ENCODE results near the gene DAB1.

Gene DAB1

GRCh38 chr1:57209495-57209894 is 214.4 kb downstream of the DAB1 start:
- H3K9me3 Mint-ChIP-seq: no peaks in the 10 kb centered on the region
- H3K4me3 Mint-ChIP-seq: no peak overlapping the region
- no peaks in the 10 kb centered on the region for H3K36me3 Mint-ChIP-seq (ENCODE audit: insufficient read depth)
- no peaks in the 10 kb centered on the region for H3K27me3 Mint-ChIP-seq
- no peaks in the 10 kb centered on the region for H3K4me1 Mint-ChIP-seq
- H3K27ac Mint-ChIP-seq (ENCODE audit: low read depth): no peak overlapping the region
- DNase-seq (ENCODE audit: low spot score in 2 of 2) (no peak), ATAC-seq (replicated peaks; ENCODE audit: extremely low read depth, poor library complexity, severe bottlenecking) (no peak)

- DNase-seq (ENCODE audit: low spot score in 2 of 2): no peak
- Mint-ChIP-seq H3K4me1 (no peaks in the 10 kb centered on the region), H3K4me3 (no peak overlapping the region), H3K27me3 (no peaks in the 10 kb centered on the region), H3K27ac (ENCODE audit: low read depth) (no peak overlapping the region), H3K9me3 (no peaks in the 10 kb centered on the region), H3K36me3 (ENCODE audit: insufficient read depth) (no peaks in the 10 kb centered on the region)
- ATAC-seq (replicated peaks; ENCODE audit: extremely low read depth, poor library complexity, severe bottlenecking): no peak
Measured at GRCh38 chr1:57208741-57209302, 215.0 kb downstream of the DAB1 start.

- Mint-ChIP-seq H3K9me3 (no peaks in the 10 kb centered on the region), H3K36me3 (ENCODE audit: insufficient read depth) (no peaks in the 10 kb centered on the region), H3K27me3 (no peaks in the 10 kb centered on the region), H3K4me3 (no peak overlapping the region), H3K4me1 (no peaks in the 10 kb centered on the region), H3K27ac (ENCODE audit: low read depth) (no peak overlapping the region)
- ATAC-seq (replicated peaks; ENCODE audit: extremely low read depth, poor library complexity, severe bottlenecking) (no peak), DNase-seq (ENCODE audit: low spot score in 2 of 2) (no peak)
Measured at GRCh38 chr1:57206038-57206437, 217.8 kb downstream of the DAB1 start.

DNA sequence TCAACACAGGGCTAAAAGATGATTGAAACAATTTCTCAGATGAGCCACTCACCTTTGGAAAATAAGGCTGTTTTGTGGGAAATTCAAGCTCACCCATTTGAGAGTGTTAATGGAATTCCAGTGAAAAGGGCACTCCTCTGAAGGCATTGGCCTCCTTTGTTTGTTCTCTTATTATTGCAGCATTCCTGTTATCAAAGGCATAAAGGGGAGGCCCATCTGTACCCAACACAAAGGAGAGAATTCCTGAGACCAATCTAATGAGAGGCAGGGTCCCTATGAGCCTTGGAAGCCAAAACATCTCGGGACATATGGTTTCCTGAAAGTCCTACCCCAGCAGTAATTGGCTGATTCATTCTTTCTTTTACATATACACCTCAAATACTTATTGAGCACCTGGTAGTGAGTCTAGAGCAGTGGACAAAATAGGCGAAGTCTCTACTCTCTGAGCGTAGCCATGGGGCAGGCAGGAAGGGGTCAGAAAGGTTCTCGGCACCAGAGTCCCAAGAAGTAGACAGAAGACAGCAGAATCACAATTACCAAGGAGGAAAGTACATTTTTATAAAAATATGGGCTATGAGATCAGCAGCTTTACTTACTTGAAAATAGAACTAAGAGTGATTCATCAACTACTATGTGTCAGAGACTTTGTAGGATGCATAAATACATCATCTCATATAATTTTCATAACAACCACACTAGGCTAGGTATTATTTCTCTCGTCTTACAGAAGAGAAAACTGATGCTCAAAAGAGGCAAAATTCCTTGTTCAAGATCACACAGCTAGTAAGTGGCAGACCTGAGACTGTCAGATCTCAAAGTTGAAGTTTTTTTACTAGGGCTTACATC is 218.7 kb downstream of the DAB1 start:
- Mint-ChIP-seq H3K27ac (ENCODE audit: low read depth) (no peak overlapping the region), H3K9me3 (no peaks in the 10 kb centered on the region), H3K4me3 (no peak overlapping the region), H3K4me1 (no peaks in the 10 kb centered on the region), H3K36me3 (ENCODE audit: insufficient read depth) (no peaks in the 10 kb centered on the region), H3K27me3 (no peaks in the 10 kb centered on the region)
- DNase-seq (ENCODE audit: low spot score in 2 of 2) (no peak), ATAC-seq (replicated peaks; ENCODE audit: extremely low read depth, poor library complexity, severe bottlenecking) (no peak)

- H3K4me1 Mint-ChIP-seq: no peaks in the 10 kb centered on the region
- H3K4me3 Mint-ChIP-seq: no peak overlapping the region
- no peak for DNase-seq (ENCODE audit: low spot score in 2 of 2)
- no peaks in the 10 kb centered on the region for H3K27me3 Mint-ChIP-seq
- ATAC-seq (replicated peaks; ENCODE audit: extremely low read depth, poor library complexity, severe bottlenecking): no peak
- no peak overlapping the region for H3K27ac Mint-ChIP-seq (ENCODE audit: low read depth)
- no peaks in the 10 kb centered on the region for H3K9me3 Mint-ChIP-seq
- no peaks in the 10 kb centered on the region for H3K36me3 Mint-ChIP-seq (ENCODE audit: insufficient read depth)
Measured at GRCh38 chr1:57204091-57204490, 219.8 kb downstream of the DAB1 start.

DNA sequence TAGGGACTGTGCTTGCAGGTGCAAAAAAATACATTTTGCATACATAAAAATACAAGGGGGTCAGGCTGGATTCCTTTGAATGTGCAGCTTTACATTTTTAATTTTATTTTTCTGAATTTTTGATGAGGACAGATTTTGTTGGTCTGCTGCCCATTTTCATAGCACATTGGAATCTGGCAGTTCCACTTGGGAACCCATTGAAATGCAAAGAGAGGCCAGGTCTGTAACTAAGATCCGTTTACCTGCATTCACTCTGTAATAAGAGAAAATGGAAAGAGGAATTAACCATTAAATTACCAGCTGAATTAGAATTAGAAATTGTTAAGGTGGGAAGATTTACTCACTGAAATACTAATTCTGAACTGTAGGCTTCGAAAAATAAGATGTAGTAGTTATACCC is 221.6 kb downstream of the DAB1 start:
- no peak overlapping the region for H3K4me3 Mint-ChIP-seq
- no peak for DNase-seq (ENCODE audit: low spot score in 2 of 2)
- no peaks in the 10 kb centered on the region for H3K27me3 Mint-ChIP-seq

DNA sequence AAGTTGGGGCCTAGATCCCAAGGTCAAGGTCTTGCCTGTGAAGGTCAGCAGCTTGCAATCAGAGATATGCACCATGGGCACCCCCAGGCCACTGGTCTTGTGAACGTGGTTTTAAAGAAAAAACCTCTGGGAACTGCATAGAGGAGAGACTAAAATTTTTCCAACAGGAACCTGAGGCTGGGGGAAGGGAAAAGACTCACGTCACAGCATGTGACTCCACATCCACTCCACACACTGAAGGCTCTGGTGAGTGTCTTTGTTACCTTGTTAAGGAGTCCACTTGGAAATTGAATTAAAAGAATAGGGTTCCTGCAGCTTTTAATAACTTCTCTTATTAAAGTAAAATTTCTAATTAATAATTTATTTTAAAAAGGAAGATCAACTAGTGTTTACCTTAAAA is 224.9 kb downstream of the DAB1 start:
- Mint-ChIP-seq H3K27me3 (peaks cover 18% of the 10 kb centered on the region), H3K27ac (ENCODE audit: low read depth) (no peak overlapping the region), H3K4me1 (no peaks in the 10 kb centered on the region), H3K9me3 (no peaks in the 10 kb centered on the region), H3K4me3 (no peak overlapping the region), H3K36me3 (ENCODE audit: insufficient read depth) (no peaks in the 10 kb centered on the region)
- ATAC-seq (replicated peaks; ENCODE audit: extremely low read depth, poor library complexity, severe bottlenecking) (no peak), DNase-seq (ENCODE audit: low spot score in 2 of 2) (no peak)

More for the DNA sequence above, 221.6 kb downstream of the DAB1 start:
- H3K4me1 Mint-ChIP-seq: no peaks in the 10 kb centered on the region
- ATAC-seq (replicated peaks; ENCODE audit: extremely low read depth, poor library complexity, severe bottlenecking): no peak
- no peaks in the 10 kb centered on the region for H3K36me3 Mint-ChIP-seq (ENCODE audit: insufficient read depth)
- H3K9me3 Mint-ChIP-seq: no peaks in the 10 kb centered on the region
- no peak overlapping the region for H3K27ac Mint-ChIP-seq (ENCODE audit: low read depth)

DNA sequence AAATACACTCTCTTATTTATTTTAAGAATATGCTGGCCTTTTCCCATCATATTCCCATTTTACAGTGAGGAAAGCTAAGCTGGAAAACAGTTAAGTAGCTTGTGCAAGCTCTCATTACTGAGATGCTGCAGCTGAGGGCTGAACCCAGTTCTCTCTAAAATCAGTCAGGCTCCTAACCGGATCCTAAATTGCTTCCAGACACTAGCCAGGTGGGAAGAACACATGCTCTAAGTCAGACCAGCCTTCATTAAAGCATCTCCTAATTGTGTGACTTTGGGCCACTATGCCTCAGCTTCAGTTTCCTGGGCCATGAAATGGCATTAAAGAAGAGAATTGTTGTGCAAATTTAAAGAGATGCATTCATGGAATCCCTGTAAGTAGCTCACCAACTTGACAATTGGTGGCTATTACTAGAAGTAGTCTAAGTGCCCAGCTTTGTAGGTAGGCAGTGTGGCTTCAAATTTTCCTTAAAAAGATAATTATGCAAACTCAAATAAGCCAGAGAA is 228.4 kb downstream of the DAB1 start:
- Mint-ChIP-seq H3K27ac (ENCODE audit: low read depth) (no peak overlapping the region), H3K9me3 (no peaks in the 10 kb centered on the region), H3K4me1 (no peaks in the 10 kb centered on the region), H3K36me3 (ENCODE audit: insufficient read depth) (no peaks in the 10 kb centered on the region), H3K4me3 (no peak overlapping the region), H3K27me3 (peaks cover 18% of the 10 kb centered on the region)
- ATAC-seq (replicated peaks; ENCODE audit: extremely low read depth, poor library complexity, severe bottlenecking) (no peak), DNase-seq (ENCODE audit: low spot score in 2 of 2) (no peak)

DNA sequence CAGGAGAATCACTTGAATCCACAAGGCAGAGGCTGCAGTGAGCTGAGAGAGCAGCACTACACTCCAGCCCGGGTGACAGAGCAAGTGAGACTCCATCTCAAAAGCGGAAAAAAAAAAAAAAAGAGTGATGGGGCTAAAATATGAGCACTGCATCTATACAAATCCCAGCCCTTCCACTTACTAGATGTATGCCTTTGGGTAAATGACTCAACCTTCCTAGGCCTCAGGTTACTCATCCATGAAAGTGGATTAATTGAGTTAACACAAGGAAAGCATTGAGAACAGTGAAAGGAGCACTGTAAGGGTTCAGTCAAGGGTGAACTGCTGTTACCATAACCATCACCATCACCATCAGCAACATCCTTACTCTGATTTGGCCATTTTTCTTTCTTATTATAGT is 231.6 kb downstream of the DAB1 start:
- H3K36me3 Mint-ChIP-seq (ENCODE audit: insufficient read depth): peaks cover 2% of the 10 kb centered on the region
- no peaks in the 10 kb centered on the region for H3K9me3 Mint-ChIP-seq
- no peak overlapping the region for H3K27ac Mint-ChIP-seq (ENCODE audit: low read depth)
- peaks cover 26% of the 10 kb centered on the region for H3K27me3 Mint-ChIP-seq
- no peak for ATAC-seq (replicated peaks; ENCODE audit: extremely low read depth, poor library complexity, severe bottlenecking)
- no peaks in the 10 kb centered on the region for H3K4me1 Mint-ChIP-seq
- DNase-seq (ENCODE audit: low spot score in 2 of 2): no peak
- H3K4me3 Mint-ChIP-seq: no peak overlapping the region

DNA sequence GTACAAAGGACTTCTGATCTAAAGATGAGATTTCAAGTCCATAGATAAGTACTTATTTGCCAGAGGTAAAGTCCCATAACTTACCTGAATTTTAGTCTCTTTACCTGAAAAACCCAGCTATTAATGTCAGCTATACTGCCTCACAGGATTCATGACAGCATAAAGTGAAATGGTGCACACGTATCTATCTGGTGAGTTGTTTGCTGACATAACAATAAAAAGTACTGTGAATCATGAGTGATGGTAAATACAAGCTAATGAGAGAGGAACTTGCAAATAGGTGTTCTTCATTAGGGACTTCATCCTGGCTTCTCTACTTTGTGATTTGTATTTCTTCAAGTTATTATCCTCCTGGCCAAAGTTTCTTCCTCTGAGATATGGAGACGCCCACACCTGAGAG is 233.0 kb downstream of the DAB1 start:
- Mint-ChIP-seq H3K9me3 (no peaks in the 10 kb centered on the region), H3K4me3 (no peak overlapping the region), H3K4me1 (no peaks in the 10 kb centered on the region), H3K36me3 (ENCODE audit: insufficient read depth) (peaks cover 2% of the 10 kb centered on the region), H3K27me3 (peaks cover 22% of the 10 kb centered on the region), H3K27ac (ENCODE audit: low read depth) (no peak overlapping the region)
- DNase-seq (ENCODE audit: low spot score in 2 of 2) (no peak), ATAC-seq (replicated peaks; ENCODE audit: extremely low read depth, poor library complexity, severe bottlenecking) (no peak)

DNA sequence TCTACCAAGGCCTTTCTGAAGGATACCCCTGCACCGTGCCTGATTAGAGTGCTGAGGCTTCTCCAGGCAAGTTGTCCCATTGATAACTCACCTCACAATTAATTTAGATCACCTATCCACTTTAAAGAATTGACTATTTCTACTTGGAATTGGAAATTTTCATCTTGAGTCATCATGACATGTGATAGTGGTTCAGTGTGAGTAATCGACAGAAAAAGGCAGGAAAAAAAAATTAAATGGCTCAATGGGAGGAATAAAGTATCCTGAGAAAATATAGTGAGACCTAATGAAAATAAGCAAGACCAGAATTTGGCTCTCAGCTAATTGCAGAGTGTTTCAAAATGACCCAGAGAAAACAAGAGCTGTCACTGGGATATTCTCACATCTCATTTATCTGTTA is 235.7 kb downstream of the DAB1 start:
- Mint-ChIP-seq H3K4me1 (no peaks in the 10 kb centered on the region), H3K4me3 (no peak overlapping the region), H3K36me3 (ENCODE audit: insufficient read depth) (peaks cover 2% of the 10 kb centered on the region), H3K27me3 (peaks cover 8% of the 10 kb centered on the region), H3K9me3 (no peaks in the 10 kb centered on the region), H3K27ac (ENCODE audit: low read depth) (no peak overlapping the region)
- DNase-seq (ENCODE audit: low spot score in 2 of 2): no peak
- ATAC-seq (replicated peaks; ENCODE audit: extremely low read depth, poor library complexity, severe bottlenecking): no peak

DNA sequence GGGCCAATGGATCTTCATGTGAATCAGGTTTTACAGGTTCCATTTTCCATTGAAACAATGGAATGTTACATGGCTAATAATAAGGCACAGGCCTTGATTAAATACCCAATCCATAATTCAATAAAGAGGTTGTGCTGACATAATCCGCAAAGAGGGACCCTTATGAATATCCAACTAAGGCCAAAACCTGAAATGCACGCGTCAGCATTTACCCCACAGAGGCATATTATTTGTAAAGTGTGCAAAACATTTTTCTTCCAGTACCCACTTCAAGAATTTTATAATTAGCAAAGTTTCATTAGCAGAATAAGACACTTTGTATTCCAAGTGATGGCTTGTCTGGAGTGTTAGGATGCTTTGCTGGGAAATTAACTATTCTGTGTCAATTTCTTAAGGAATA is 237.4 kb downstream of the DAB1 start:
- H3K27me3 Mint-ChIP-seq: peaks cover 8% of the 10 kb centered on the region

DNA sequence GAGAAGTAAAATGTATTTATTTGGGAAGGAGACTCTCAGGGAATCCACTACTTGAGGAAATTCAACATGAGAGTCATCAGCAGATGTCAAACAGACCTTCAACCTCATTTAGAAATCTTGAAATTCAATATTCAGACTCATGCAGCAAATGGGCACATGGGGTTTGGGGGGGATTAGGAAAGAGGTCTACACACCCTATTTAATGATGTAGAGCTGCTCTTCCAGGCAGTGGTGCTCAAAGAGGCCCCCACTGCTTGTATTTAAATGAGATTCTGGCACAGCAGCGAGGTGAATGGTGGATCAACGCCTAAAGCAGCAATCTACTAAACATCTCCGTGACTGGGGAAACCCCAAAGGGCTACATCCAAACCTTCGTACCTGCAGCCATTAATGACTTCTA is 244.9 kb downstream of the DAB1 start:
- DNase-seq (ENCODE audit: low spot score in 2 of 2) (no peak), ATAC-seq (replicated peaks; ENCODE audit: extremely low read depth, poor library complexity, severe bottlenecking) (no peak)
- Mint-ChIP-seq H3K4me1 (no peaks in the 10 kb centered on the region), H3K4me3 (no peak overlapping the region), H3K36me3 (ENCODE audit: insufficient read depth) (no peaks in the 10 kb centered on the region), H3K9me3 (peaks cover 6% of the 10 kb centered on the region), H3K27me3 (peaks cover 11% of the 10 kb centered on the region), H3K27ac (ENCODE audit: low read depth) (no peak overlapping the region)

More for the DNA sequence above, 237.4 kb downstream of the DAB1 start:
- ATAC-seq (replicated peaks; ENCODE audit: extremely low read depth, poor library complexity, severe bottlenecking) (no peak), DNase-seq (ENCODE audit: low spot score in 2 of 2) (no peak)
- no peak overlapping the region for H3K4me3 Mint-ChIP-seq
- peaks cover 2% of the 10 kb centered on the region for H3K36me3 Mint-ChIP-seq (ENCODE audit: insufficient read depth)
- H3K27ac Mint-ChIP-seq (ENCODE audit: low read depth): no peak overlapping the region
- H3K9me3 Mint-ChIP-seq: no peaks in the 10 kb centered on the region
- H3K4me1 Mint-ChIP-seq: no peaks in the 10 kb centered on the region

All from central memory CD8-positive, alpha-beta T cell (primary cell).